PC-9 (cell line): ENCODE results near the gene ACER2. TPM values are rescaled to one million over a fixed set of nuclear protein-coding genes. Genes with fewer than 3 reads are reported as not detected.
"Not testable (repeated sequence)": the region's sequence is repeated elsewhere in the genome, so short reads cannot be mapped to it uniquely, and the experiment has no call there.

Experiments used
- BruUV-seq: library from RNA; stranded (reverse); fragments of 400-500 nt; replicated peaks from 2 replicates; lab custom pipeline; 2021; lab: Mats Ljungman, UMichigan
- CTCF ChIA-PET: fragments of 300-600 bp; sonication (Branson Sonifier 250); formaldehyde crosslinking; loops from one replicate; lab custom pipeline; 2022; ENCODE audit warnings: antibody characterized with exemption; lab: Charles Lee
- POLR2A ChIA-PET: fragments of 300-600 bp; sonication (Branson Sonifier 250); formaldehyde crosslinking; loops from one replicate; lab custom pipeline; 2022; ENCODE audit warnings: antibody characterized with exemption; ENCODE audit not compliant: unreplicated experiment; lab: Charles Lee
- DNase-seq, 2 experiments: peaks; one replicate each; pipeline versions ENCODE4 v3.0.0 to v3.0.0-alpha.2; 2015 to 2022; ENCODE audit warnings: mixed read lengths in 1 of 2
- H2AFZ ChIP-seq: fragments of 200-600 bp; sonication (generic); 2 replicates; pipeline ENCODE4 v1.8.1; 2017; ENCODE audit warnings: antibody characterized with exemption
- H3F3A ChIP-seq: fragments of 200-600 bp; sonication (generic); 2 replicates; pipeline ENCODE4 v1.8.1; 2017; ENCODE audit warnings: antibody characterized with exemption, mild to moderate bottlenecking, low read depth; ENCODE audit not compliant: insufficient read depth
- H3K27ac ChIP-seq: fragments of 200-600 bp; sonication (generic); 2 replicates; pipeline ENCODE4 v1.6.1; 2016; ENCODE audit warnings: mixed run types
- H3K27me3 ChIP-seq: fragments of 200-600 bp; sonication (generic); 2 replicates; pipeline ENCODE4 v1.6.1; 2016; ENCODE audit warnings: low read depth, mixed run types; ENCODE audit not compliant: insufficient read depth
- H3K36me3 ChIP-seq: fragments of 200-600 bp; sonication (generic); 2 replicates; pipeline ENCODE4 v1.6.1; 2016; ENCODE audit warnings: low read depth, mixed run types
- H3K4me1 ChIP-seq: fragments of 200-600 bp; sonication (generic); replicated peaks from 2 replicates; pipeline ENCODE4 v1.6.1; 2016; ENCODE audit warnings: mixed run types; ENCODE audit not compliant: insufficient read depth
- H3K4me2 ChIP-seq: fragments of 200-600 bp; sonication (generic); 2 replicates; pipeline ENCODE4 v1.6.1; 2017; ENCODE audit warnings: mixed run types
- H3K4me3 ChIP-seq: fragments of 200-600 bp; sonication (generic); 2 replicates; pipeline ENCODE4 v1.6.1; 2016; ENCODE audit warnings: mixed run types
- H3K79me2 ChIP-seq: fragments of 200-600 bp; sonication (generic); 2 replicates; pipeline ENCODE4 v1.6.1; 2017; ENCODE audit warnings: low read depth, mixed run types
- H3K9me2 ChIP-seq: fragments of 200-600 bp; sonication (generic); 2 replicates; pipeline ENCODE4 v1.8.1; 2017; ENCODE audit warnings: mild to moderate bottlenecking; ENCODE audit not compliant: insufficient read depth
- H3K9me3 ChIP-seq: fragments of 200-600 bp; sonication (generic); 2 replicates; pipeline ENCODE4 v1.8.1; 2016; ENCODE audit warnings: low read depth; ENCODE audit not compliant: insufficient read depth
- H4K20me1 ChIP-seq: fragments of 200-600 bp; sonication (generic); 2 replicates; pipeline ENCODE4 v1.8.1; 2017; ENCODE audit not compliant: insufficient read depth
- CTCF ChIP-seq: fragments of 200-600 bp; sonication (generic); conservative IDR thresholded peaks from 2 replicates; pipeline ENCODE4 v1.6.1; 2017; ENCODE audit warnings: mixed run types, antibody characterized with exemption, mild to moderate bottlenecking, moderate library complexity
- EZH2 ChIP-seq: fragments of 200-600 bp; sonication (generic); IDR thresholded peaks from 2 replicates; pipeline ENCODE4 v1.8.0; 2017; ENCODE audit warnings: antibody characterized with exemption, low read depth
- intact Hi-C: fragments of 100-400 bp; cut with micrococcal nuclease; formaldehyde crosslinking; loops from one replicate; pipeline ENCODE4 v1.10.0; 2022; ENCODE audit not compliant: unreplicated experiment
- total RNA-seq: library from RNA; stranded (reverse); gene quantifications from 2 replicates; pipeline ENCODE4 v1.2.3, GENCODE V29; 2021

The ACER2 gene
- total RNA-seq, 1 experiment from 2014 or later, result 4.3 TPM

- no peak overlapping the region for H3K27ac ChIP-seq
- no peaks in the 10 kb centered on the region for H3K9me2 ChIP-seq
- no peak overlapping the region for H3K4me3 ChIP-seq
- intact Hi-C loops, result no loop called here
- ChIA-PET POLR2A (no interaction called here), CTCF (no interaction called here)
- no peak for TF ChIP-seq EZH2
- TF ChIP-seq CTCF, result no peak
- no peaks in the 10 kb centered on the region for H4K20me1 ChIP-seq
- H3K27me3 ChIP-seq, result no peaks in the 10 kb centered on the region
- no peaks in the 10 kb centered on the region for H3K79me2 ChIP-seq
- no peak overlapping the region for H2AFZ ChIP-seq
- no peak for DNase-seq
- H3K4me1 ChIP-seq, result peaks cover 2% of the 10 kb centered on the region; the same call in 1 of the 2 replicates
- H3K36me3 ChIP-seq, result no peaks in the 10 kb centered on the region
- no peaks in the 10 kb centered on the region for H3K9me3 ChIP-seq
- no TSS peak for BruUV-seq
- H3K4me2 ChIP-seq, result no peak overlapping the region
- H3F3A ChIP-seq, result no peaks in the 10 kb centered on the region
Observed at GRCh38 chr9:19386502-19387044, 22.2 kb upstream of the ACER2 start.

GRCh38 chr9:19387317-19387716, 21.5 kb upstream of the ACER2 start:
- no peak for TF ChIP-seq CTCF
- no peak for TF ChIP-seq EZH2
- no peaks in the 10 kb centered on the region for H3K4me1 ChIP-seq
- H3K9me2 ChIP-seq, result no peaks in the 10 kb centered on the region
- H3K79me2 ChIP-seq, result no peaks in the 10 kb centered on the region
- H3K9me3 ChIP-seq, result no peaks in the 10 kb centered on the region
- H2AFZ ChIP-seq, result no peak overlapping the region
- DNase-seq, result no peak
- no peaks in the 10 kb centered on the region for H4K20me1 ChIP-seq
- H3K36me3 ChIP-seq, result no peaks in the 10 kb centered on the region
- ChIA-PET CTCF (no interaction called here), POLR2A (no interaction called here)
- H3K27me3 ChIP-seq, result no peaks in the 10 kb centered on the region
- no peak overlapping the region for H3K27ac ChIP-seq
- no peak overlapping the region for H3K4me3 ChIP-seq
- no TSS peak for BruUV-seq
- no peaks in the 10 kb centered on the region for H3F3A ChIP-seq
- intact Hi-C loops, result no loop called here
- no peak overlapping the region for H3K4me2 ChIP-seq

DNA sequence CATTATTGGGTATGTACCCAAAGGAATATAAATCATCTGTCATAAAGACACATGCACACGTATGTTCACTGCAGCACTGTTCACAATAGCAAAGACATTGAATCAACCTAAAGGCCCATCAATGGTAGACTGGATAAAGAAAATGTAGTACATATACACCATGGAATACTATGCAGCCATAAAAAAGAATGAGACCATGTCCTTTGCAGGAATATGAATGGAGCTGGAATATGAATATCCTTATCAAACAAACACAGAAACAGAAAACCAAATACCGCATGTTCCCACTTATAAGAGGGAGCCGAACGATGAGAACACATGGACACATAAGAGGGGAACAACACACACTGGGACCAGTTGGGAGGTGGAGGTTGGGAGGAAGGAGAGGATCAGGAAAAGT, 19.3 kb upstream of the ACER2 start:
- H3K4me3 ChIP-seq, H3K4me1 ChIP-seq, H3K79me2 ChIP-seq, intact Hi-C loops, H2AFZ ChIP-seq, H3K27me3 ChIP-seq, CTCF ChIA-PET, H3K27ac ChIP-seq, H3K36me3 ChIP-seq, H4K20me1 ChIP-seq, BruUV-seq, H3K4me2 ChIP-seq, POLR2A ChIA-PET, H3K9me2 ChIP-seq, H3K9me3 ChIP-seq, DNase-seq, H3F3A ChIP-seq: not testable (repeated sequence)

GRCh38 chr9:19397845-19398244, 11.0 kb upstream of the ACER2 start:
- Histone ChIP-seq H3K4me2 (peak overlapping the region; percentile 59), H3F3A (peaks cover 16% of the 10 kb centered on the region), H3K4me1 (peaks cover 26% of the 10 kb centered on the region), H3K27me3 (no peaks in the 10 kb centered on the region), H4K20me1 (no peaks in the 10 kb centered on the region), H3K79me2 (no peaks in the 10 kb centered on the region), H2AFZ (0 out of 2 replicates have a peak overlapping the region, but pooled peaks have one; percentile 55), H3K9me2 (no peaks in the 10 kb centered on the region), H3K27ac (peak overlapping the region; percentile 87), H3K4me3 (no peak overlapping the region), H3K9me3 (peaks cover 8% of the 10 kb centered on the region; the same call in 1 of the 2 replicates), H3K36me3 (no peaks in the 10 kb centered on the region)
- POLR2A ChIA-PET, result no interaction called here
- CTCF ChIA-PET, result no interaction called here
- intact Hi-C loops, result no loop called here
- DNase-seq, result peak; percentile 47 to 95
- BruUV-seq, result no TSS peak
- TF ChIP-seq EZH2 (no peak), CTCF (no peak)

- POLR2A ChIA-PET, H4K20me1 ChIP-seq, H3K9me2 ChIP-seq, H3K36me3 ChIP-seq, H2AFZ ChIP-seq, intact Hi-C loops, DNase-seq, H3K79me2 ChIP-seq, H3K4me3 ChIP-seq, BruUV-seq, CTCF ChIA-PET, H3K27me3 ChIP-seq: not testable (repeated sequence)
- Histone ChIP-seq H3K4me2 (peak overlapping the region; percentile 71; the same call in 1 of the 2 replicates), H3K27ac (peak overlapping the region; percentile 97), H3F3A (peaks cover 43% of the 10 kb centered on the region), H3K4me1 (peaks cover 51% of the 10 kb centered on the region), H3K9me3 (peaks cover 10% of the 10 kb centered on the region; the same call in 1 of the 2 replicates)
Observed at GRCh38 chr9:19403231-19403630, 5.6 kb upstream of the ACER2 start.
